SK-N-SH (cell line): ENCODE measurements around the gene PSKH1.

Experiments
- CHD2 ChIP-seq: fragments of 150-350 bp; IDR thresholded peaks from 2 replicates; pipeline ENCODE4 v1.6.1; 2018; ENCODE audit warnings: low read length; ENCODE audit not compliant: partially characterized antibody
- EZH2phosphoT487 ChIP-seq: fragments of 200-600 bp; sonication (generic); IDR thresholded peaks from 2 replicates; pipeline ENCODE4 v1.6.1; 2017; ENCODE audit warnings: low read depth, mixed run types, mild to moderate bottlenecking, antibody characterized with exemption, moderate library complexity, borderline replicate concordance
- JUND ChIP-seq: IDR thresholded peaks from 2 replicates; pipeline ENCODE4 v1.4.0; 2012
- POLR2AphosphoS5 ChIP-seq: IDR thresholded peaks from 2 replicates; pipeline ENCODE4 v1.6.1; 2012; ENCODE audit warnings: low read depth, low read length
- REST ChIP-seq: IDR thresholded peaks from 2 replicates; pipeline ENCODE4 v1.6.1; 2012; ENCODE audit warnings: mild to moderate bottlenecking, low read depth, low read length, moderate library complexity
- RFX5 ChIP-seq: IDR thresholded peaks from 2 replicates; pipeline ENCODE4 v1.6.1; 2012; ENCODE audit warnings: mild to moderate bottlenecking, improper control_type of control experiment, low read length
- SIN3A ChIP-seq: IDR thresholded peaks from 2 replicates; pipeline ENCODE4 v1.6.1; 2012; ENCODE audit warnings: low read depth, mild to moderate bottlenecking, low read length, moderate library complexity, borderline replicate concordance
- TAF1 ChIP-seq: IDR thresholded peaks from 2 replicates; pipeline ENCODE4 v1.6.1; 2012; ENCODE audit warnings: low read depth, mild to moderate bottlenecking, low read length, moderate library complexity, borderline replicate concordance
- YY1 ChIP-seq: IDR thresholded peaks from 2 replicates; pipeline ENCODE4 v1.4.0; 2012; ENCODE audit warnings: low read depth, mild to moderate bottlenecking
- TF ChIP-seq, protein P1 (sequence below): fragments of 200-600 bp; sonication (generic); IDR thresholded peaks from 2 replicates; pipeline ENCODE4 v1.6.1; 2017; ENCODE audit warnings: antibody characterized with exemption, mild to moderate bottlenecking, moderate library complexity
- TF ChIP-seq, protein P2 (sequence below): IDR thresholded peaks from 2 replicates; pipeline ENCODE4 v1.4.0; 2012; ENCODE audit warnings: low read depth, borderline replicate concordance

- TF ChIP-seq, protein P1, sequence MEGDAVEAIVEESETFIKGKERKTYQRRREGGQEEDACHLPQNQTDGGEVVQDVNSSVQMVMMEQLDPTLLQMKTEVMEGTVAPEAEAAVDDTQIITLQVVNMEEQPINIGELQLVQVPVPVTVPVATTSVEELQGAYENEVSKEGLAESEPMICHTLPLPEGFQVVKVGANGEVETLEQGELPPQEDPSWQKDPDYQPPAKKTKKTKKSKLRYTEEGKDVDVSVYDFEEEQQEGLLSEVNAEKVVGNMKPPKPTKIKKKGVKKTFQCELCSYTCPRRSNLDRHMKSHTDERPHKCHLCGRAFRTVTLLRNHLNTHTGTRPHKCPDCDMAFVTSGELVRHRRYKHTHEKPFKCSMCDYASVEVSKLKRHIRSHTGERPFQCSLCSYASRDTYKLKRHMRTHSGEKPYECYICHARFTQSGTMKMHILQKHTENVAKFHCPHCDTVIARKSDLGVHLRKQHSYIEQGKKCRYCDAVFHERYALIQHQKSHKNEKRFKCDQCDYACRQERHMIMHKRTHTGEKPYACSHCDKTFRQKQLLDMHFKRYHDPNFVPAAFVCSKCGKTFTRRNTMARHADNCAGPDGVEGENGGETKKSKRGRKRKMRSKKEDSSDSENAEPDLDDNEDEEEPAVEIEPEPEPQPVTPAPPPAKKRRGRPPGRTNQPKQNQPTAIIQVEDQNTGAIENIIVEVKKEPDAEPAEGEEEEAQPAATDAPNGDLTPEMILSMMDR, result no peak
- no peak for TF ChIP-seq EZH2phosphoT487
- no peak for TF ChIP-seq SIN3A
- TF ChIP-seq, protein P2, sequence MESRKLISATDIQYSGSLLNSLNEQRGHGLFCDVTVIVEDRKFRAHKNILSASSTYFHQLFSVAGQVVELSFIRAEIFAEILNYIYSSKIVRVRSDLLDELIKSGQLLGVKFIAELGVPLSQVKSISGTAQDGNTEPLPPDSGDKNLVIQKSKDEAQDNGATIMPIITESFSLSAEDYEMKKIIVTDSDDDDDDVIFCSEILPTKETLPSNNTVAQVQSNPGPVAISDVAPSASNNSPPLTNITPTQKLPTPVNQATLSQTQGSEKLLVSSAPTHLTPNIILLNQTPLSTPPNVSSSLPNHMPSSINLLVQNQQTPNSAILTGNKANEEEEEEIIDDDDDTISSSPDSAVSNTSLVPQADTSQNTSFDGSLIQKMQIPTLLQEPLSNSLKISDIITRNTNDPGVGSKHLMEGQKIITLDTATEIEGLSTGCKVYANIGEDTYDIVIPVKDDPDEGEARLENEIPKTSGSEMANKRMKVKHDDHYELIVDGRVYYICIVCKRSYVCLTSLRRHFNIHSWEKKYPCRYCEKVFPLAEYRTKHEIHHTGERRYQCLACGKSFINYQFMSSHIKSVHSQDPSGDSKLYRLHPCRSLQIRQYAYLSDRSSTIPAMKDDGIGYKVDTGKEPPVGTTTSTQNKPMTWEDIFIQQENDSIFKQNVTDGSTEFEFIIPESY, result no peak
- TF ChIP-seq RFX5, result no peak
- no peak for TF ChIP-seq YY1
- TF ChIP-seq POLR2AphosphoS5, result no peak
- no peak for TF ChIP-seq REST
- TF ChIP-seq TAF1, result no peak
- no peak for TF ChIP-seq CHD2
- no peak for TF ChIP-seq JUND
Measured at GRCh38 chr16:67966549-67967182, 73.6 kb downstream of the PSKH1 start.
